Heart left ventricle (tissue), 13 donors: ENCODE measurements around the gene NFKBIB.

Experiments used
- POLR2A ChIP-seq, 2 donors: fragments of 450-650 bp; IDR thresholded peaks; one replicate each; pipeline ENCODE4 v1.6.1; 2017; ENCODE audit warnings: antibody characterized with exemption in 2 of 2, mild to moderate bottlenecking in 2 of 2, moderate library complexity in 2 of 2
- TF ChIP-seq, protein P1 (sequence below), 12 donors: fragments of 200-600 bp; sonication (generic) in 4 of 12; IDR thresholded peaks; one replicate each; pipeline versions ENCODE4 v1.5.0 to v1.8.0; 2018 to 2022; ENCODE audit warnings: antibody characterized with exemption in 12 of 12, mild to moderate bottlenecking in 5 of 12
- donor health status: ischemic (EF 13 %, LVEDD 7.1; RV severe dilation, severe dysfunction).
- donor health status: DM: no; HTN: yes; CAD: no.
- donor health status: DM: no; HTN: no; CAD: no.
- donor health status: ischemic (EF 25% LVEDD 6.9; RV normal size, moderate dysfunction).
- donor health status: ischemic (EF 25% LVEDD 5.7; RV mildly dilated, moderate dysfunction).
- donor health status: ischemic (EF 35%, LVEDD 5.7; RV mildly dilated, moderate dysfunction).
- donor health status: nonischemic (EF 11% LVEDD 7.7; RV severe dilation, severe dysfunction).
- donor health status: DM: yes; HTN: yes; CAD: no.
- donor health status: PGD.
- donor health status: ischemic (EF 29% LVEDD 5.4; RV normal size, mild dysfunction).
- donor health status: nonischemic (EF 23%, LVEDD 6.1; RV moderate dilation, normal function).

- TF ChIP-seq, protein P1, sequence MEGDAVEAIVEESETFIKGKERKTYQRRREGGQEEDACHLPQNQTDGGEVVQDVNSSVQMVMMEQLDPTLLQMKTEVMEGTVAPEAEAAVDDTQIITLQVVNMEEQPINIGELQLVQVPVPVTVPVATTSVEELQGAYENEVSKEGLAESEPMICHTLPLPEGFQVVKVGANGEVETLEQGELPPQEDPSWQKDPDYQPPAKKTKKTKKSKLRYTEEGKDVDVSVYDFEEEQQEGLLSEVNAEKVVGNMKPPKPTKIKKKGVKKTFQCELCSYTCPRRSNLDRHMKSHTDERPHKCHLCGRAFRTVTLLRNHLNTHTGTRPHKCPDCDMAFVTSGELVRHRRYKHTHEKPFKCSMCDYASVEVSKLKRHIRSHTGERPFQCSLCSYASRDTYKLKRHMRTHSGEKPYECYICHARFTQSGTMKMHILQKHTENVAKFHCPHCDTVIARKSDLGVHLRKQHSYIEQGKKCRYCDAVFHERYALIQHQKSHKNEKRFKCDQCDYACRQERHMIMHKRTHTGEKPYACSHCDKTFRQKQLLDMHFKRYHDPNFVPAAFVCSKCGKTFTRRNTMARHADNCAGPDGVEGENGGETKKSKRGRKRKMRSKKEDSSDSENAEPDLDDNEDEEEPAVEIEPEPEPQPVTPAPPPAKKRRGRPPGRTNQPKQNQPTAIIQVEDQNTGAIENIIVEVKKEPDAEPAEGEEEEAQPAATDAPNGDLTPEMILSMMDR (IDR thresholded peaks at IDR 0.05): no peak
- no peak for TF ChIP-seq POLR2A (IDR thresholded peaks at IDR 0.05)
These were observed 31.7 kb downstream of the NFKBIB start for GRCh38 chr19:38931521-38931793.
